Inflammatory macrophage treated with lipopolysaccharide for 4 hours (primary cell): ENCODE measurements around the gene PLXND1.
"Not testable (repeated sequence)": the region's sequence is repeated elsewhere in the genome, so short reads cannot be mapped to it uniquely, and the experiment has no call there.

Experiments used
- DNase-seq: peaks from one replicate; pipeline ENCODE4 v3.0.0-alpha.2; 2020

The PLXND1 gene

GRCh38 chr3:129520960-129521359 is 85.5 kb downstream of the PLXND1 start:
- no peak for DNase-seq

GRCh38 chr3:129519896-129520715 is 86.4 kb downstream of the PLXND1 start:
- no peak for DNase-seq

GRCh38 chr3:129519449-129519848 is 87.0 kb downstream of the PLXND1 start:
- no peak for DNase-seq

GRCh38 chr3:129518581-129518980 is 87.9 kb downstream of the PLXND1 start:
- no peak for DNase-seq

GRCh38 chr3:129518038-129518561 is 88.4 kb downstream of the PLXND1 start:
- no peak for DNase-seq

GRCh38 chr3:129517516-129517915 is 89.0 kb downstream of the PLXND1 start:
- DNase-seq = no peak

- not testable (repeated sequence) for DNase-seq
Observed at GRCh38 chr3:129515821-129516432, 90.5 kb downstream of the PLXND1 start.

- DNase-seq = not testable (repeated sequence)
Observed at GRCh38 chr3:129515108-129515820, 91.2 kb downstream of the PLXND1 start.

GRCh38 chr3:129514563-129514962 is 91.9 kb downstream of the PLXND1 start:
- no peak for DNase-seq

GRCh38 chr3:129514110-129514509 is 92.4 kb downstream of the PLXND1 start:
- no peak for DNase-seq

GRCh38 chr3:129513705-129514104 is 92.8 kb downstream of the PLXND1 start:
- DNase-seq = no peak

GRCh38 chr3:129512595-129512994 is 93.9 kb downstream of the PLXND1 start:
- no peak for DNase-seq

- no peak for DNase-seq
Observed at GRCh38 chr3:129507181-129507831, 99.2 kb downstream of the PLXND1 start.

- DNase-seq = no peak
Observed at GRCh38 chr3:129506231-129506742, 100.2 kb downstream of the PLXND1 start.

- DNase-seq = no peak
Observed at GRCh38 chr3:129505341-129505740, 101.1 kb downstream of the PLXND1 start.
